ENCODE measurements around the gene SIAH1.
"Not testable (repeated sequence)": the region's sequence is repeated elsewhere in the genome, so short reads cannot be mapped to it uniquely, and the experiment has no call there.

SIAH1 gene

DNA sequence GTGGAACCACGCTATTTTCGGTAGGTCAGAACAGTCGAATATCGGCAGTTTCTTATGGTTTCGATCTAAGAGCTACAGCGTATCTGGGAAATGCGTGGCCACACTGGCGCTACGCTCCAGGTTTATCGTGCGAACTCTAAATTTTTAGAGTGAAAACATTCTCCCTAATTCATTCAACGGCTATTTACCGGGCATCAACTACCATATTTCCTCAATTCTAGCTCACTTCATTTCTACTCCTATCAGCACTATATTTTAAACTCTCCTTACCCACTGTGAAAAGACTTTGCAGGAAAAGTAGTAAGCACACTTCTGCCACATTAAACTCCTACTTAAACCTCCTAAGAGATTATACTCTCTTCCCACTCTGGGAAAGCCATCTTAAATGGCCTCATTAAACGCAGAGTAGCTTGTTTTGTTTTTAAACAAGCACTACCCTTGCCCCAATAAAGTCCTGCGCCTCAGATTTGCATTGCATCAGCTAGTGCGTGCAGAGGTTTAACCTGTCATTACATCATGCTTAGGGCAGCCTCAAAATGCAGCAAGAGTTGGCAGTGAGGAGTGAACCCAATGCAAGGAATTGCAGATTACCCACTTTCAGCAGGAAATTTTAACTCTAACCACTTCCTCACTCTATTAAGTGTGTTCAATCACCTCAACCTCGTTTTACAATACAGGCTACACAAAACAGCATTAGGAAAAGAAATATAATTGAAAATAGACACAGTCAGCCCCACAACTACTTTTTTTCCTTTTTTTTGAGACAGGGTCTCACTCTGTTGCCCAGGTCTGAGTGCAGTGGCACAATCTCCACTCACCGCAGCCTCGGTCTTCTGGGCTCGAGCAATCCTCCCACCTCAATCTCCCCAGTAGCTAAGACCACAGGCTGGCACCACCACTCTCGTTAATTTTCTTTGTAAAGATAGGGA lies 18.8 kb downstream of the SIAH1 start:
- no peak for DNase-seq (ENCODE audit: low read depth)

DNA sequence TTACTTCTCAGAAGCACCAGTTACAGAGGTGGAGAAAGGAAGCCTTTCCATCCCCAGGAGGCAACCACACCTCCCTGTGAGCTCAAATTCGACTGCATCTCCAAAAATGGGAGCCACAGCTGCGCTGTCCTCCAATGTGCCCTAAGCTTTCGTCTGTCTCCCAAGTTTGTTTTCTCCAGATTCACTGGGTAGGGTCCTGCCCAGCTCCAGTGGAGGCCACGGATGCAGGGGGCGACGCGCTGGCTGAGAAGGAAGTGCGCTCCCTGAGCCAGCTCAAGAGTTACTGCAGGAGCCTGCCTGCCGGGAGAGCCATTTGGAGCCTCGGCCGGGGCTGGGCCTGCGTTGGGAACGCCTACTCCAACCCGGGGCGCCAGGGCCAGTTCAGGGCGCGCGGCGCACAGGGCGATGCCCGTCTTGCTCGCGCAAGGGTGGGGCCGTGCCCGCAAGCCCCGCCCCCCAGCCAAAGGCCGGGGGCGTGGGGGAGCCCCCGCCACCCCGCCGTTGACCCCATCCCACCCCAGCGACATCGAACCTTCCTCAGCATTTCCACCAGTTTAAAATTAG lies 19.5 kb downstream of the SIAH1 start:
- peak; percentile 48 for DNase-seq (ENCODE audit: low read depth)

DNA sequence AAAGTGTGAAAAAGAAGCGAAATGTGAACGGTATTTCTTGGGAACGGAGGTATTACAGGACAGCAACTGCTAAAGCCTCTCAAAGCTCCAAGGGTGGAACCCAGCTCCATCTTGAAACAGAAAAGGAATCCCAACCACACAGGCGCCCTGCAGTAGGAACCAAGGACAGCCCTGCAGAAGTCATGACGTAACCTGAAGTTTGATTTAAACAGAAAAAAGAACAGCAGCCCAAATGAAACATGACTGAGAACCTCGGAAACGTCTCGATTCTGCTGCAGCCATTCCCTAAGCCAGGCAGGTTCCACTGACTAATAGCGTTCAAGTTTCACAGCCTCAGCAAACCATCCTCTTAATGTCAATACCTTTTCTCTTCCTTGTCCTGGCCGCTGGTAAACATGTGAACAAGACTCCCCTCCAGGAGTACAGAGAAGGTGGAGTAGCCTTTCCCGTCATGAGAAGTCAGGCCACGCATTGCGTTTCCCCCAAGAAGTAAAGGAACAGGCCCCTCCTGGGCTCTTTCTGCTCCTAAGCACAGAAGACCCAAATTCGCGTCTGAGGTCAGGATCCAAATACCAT lies 20.1 kb downstream of the SIAH1 start:
- DNase-seq (ENCODE audit: low read depth), result no peak

DNA sequence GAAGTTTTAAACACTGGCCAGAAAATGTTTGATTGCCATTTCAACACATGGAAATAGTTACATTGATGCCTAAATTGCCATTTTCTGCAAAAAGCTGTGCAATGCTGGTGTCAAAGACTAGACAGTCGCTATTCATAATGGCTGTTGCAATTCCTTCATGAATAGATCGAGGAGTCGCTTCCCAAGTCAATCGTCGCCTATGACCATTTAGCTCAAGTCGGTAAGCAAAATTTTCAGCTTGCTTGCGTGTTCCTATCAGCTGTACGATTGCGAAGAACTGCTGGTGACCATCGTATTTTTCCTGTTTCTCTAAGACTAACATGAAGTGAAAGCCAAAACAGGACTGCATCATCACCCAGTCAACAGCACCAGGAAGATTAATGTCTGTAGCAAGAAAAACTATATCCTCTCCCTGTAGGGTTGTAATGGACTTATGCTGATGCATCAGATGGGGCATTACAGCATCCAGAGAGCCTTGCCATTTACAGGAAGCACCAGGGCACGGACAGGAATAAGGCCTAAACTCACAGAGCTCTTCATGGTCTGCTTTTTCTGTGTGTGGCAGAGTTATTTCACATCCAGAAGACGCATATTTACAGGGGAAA lies 23.6 kb downstream of the SIAH1 start:
- no peak for DNase-seq (ENCODE audit: low read depth)

DNA sequence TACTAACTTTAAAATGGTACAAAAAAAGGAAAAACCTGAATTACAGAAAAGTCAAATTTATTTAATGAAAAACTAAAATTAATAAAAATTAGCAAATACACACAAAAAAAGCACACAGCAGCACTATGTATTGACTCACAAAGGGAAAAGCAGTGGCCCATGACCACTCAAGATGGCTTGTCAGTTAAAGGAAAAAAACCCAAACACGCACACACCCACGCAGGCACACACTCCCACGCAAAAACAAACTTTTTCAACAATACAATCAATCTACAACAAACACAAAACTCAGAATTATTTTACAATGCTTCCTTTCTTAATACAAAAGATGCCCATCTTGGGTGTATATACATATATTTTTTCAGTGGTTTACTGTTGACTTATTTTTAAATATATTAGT lies 24.2 kb downstream of the SIAH1 start:
- no peak for DNase-seq (ENCODE audit: low read depth)

DNA sequence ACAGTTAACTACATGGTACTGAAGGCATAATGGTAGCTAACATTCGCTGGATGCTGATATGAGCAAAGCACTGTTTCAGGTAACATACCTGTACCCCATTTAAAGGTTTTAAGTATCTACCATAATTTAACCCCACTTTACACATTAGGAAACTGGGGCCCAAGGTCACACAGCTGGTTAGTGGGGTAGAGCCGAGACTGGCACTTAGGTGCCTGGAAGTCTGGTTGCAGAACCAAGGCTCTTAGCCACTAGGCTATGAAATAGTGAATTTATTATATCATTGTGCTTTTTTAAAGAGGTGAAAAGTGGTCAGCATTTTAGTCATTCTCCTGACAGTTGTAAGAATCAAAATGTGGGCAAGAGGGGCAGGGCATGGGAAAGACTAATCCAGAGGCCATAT lies 25.2 kb downstream of the SIAH1 start:
- DNase-seq (ENCODE audit: low read depth), result no peak

DNA sequence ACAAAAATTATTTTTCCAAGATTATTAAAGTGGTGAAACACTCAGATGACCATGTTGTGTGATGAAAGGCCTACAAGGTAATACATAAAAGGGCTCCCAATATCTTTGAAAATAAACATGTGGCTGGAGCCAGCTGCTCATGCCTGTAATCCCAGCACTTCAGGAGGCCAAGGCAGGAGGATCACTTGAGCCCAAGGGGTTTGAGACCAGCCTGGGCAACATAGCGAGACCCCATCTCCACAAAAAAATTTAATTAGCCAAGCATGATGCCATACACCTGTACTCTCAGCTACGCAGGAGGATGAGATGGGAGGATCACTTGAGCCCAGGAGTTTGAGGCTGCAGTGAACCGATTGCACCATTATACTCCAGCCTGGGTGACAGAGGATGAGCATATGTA lies 26.8 kb downstream of the SIAH1 start:
- DNase-seq (ENCODE audit: low read depth), result no peak

DNA sequence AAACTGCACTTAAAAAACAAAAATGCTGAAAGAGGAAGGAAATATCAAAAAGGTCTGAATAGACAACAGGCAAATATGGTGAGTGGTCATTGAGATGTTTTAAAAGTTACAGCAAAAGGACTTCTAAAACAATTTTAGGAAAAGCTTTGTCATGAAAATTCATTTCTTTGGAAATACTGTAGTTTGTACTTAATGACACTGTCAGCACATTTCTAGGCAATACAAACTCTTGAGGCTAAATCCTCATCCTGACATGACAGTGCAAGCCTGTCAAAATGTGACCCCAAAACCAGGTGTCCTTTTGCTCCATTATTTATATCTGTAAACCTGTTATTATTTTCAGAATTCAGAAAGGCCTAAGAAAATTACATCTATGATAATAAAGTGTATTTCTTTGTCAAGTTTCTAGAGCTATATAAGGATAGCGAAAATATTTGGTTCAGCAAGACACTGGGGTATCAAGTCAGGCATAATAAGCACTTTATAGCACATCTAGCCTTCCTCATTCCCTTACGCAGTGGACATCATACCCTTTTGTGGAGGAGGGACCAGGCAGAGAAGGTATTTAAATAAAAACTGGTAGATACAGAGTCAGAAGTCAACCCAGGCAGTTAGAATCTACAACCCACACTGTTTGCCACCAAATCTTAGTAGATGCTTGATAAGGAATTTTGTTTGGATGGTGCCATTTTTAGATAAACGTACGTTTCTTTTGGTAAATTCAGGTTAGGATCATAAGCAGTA lies 28.4 kb downstream of the SIAH1 start:
- no peak for DNase-seq (ENCODE audit: low read depth)

DNA sequence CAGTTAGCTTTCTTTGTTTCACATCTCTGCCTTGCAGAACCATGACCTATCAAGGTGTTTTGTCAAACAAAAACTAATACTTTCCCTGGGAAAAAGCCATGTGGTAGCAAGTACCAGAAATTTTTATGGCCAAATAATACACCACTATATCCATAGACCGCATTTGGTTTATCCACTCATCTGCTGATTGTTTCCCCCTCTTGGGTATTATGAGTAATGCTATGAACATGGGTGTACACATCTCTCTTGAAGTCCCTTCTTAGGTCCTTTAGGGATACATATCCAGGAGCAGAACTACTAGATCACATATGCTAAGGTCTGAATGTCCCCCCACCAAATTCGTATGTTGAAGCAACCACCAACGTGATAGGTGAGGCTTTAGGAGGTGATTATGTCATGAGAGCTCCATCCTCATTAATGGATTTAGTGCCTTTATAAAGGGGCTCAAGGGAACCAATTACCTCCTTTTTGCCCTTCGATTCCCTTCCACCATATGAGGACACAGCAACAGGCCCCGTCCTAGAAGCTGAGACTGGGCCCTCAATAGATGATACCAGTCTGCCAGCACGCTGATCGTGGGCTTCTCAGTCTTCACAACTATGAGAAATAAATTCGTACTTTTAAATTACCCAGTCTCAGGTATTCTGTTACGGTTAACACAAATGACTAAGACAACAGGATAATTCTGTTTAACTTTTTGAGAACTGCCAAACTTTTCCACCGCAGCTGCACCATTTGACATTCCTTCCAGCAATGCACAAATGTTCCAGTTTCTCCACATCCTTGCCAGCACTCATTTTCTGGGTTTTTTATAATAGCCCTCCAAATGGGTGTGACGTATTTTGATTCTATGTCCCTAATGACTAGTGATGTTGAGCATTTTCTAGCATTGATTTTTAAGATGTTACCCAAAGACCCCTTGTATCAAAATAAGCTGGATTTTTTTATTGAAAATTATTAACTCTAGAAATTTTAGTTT lies 30.0 kb downstream of the SIAH1 start:
- DNase-seq (ENCODE audit: low read depth), result no peak

DNA sequence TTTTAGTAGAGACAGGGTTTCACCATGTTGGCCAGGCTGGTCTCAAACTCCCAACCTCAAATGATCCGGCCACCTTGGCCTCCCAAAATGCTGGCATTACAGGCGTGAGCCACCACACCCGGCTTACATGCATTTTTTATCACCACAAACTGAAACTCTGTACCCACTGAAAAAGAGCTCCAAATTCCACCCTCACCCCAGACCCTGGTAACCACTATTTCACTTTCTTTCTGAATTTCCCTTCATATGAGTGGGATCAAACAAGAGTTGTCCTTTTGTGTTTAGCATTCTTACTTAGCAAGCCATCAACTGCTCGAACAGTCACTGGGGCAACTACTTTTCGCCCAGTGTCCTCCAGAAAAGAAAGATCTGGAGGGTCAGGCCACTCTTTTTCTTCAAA lies 30.8 kb downstream of the SIAH1 start:
- DNase-seq (ENCODE audit: low read depth), result not testable (repeated sequence)

DNA sequence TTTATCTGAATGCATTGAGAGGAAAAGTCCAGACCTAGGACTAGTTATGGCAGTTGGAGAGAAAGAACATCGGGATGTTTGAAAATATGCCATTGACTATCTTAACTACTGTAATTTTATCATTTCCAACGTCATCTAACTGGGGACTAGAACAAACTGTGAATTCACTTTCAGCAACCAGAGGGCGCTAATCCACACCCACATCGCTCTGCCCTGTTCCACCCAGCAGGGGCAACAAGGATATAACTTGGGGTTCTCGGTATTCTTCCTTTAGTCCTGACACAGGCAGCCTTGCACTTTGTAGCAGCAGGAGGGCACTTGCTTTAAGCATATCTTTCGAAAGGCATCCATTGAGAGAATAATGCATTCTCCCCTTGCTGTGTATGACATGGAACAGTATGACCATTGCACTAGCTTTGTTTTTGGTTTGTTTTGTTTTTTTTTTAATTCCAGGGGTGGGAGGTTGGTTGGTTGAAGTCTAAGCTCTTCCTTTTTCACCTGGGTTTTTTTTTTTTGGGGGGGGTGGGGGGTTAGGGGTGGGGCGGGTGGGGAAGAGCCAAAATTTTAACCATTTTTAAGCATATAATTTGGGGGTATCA lies 31.5 kb downstream of the SIAH1 start:
- peak; percentile 56 for DNase-seq (ENCODE audit: low read depth)

DNA sequence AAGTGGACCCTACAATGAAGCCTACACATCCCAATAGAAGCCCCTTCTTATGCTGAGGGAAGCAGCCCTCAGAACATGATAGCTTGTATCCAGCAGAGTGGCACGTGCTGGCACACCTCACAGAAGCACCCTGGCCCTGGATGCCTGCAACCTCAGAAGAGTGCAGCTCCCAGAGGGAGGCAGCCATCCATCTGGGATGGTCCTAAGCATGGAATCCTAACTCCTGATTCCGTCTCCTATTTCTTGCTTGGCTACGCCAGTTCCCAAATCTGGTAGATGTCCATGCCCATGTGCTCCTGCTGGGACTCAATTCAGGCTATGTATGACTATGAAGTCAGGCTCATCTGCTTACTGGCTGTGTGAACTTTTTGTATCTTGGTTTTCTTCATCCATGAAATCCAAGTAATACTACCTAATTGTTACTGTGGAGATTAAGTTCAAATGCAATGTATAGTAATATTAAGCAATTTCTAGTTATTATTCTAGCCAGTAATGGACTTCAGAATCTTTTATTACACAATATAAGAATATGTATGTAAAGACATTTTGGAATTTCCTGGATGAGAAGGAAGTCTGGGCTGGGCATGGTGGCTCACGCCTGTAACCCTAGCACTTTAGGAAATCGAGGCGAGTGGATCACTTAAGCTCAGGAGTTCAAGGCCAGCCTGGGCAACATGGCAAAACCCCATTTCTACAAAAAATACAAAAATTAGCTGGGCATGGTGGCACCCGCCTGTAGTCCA lies 32.4 kb downstream of the SIAH1 start:
- no peak for DNase-seq (ENCODE audit: low read depth)

DNA sequence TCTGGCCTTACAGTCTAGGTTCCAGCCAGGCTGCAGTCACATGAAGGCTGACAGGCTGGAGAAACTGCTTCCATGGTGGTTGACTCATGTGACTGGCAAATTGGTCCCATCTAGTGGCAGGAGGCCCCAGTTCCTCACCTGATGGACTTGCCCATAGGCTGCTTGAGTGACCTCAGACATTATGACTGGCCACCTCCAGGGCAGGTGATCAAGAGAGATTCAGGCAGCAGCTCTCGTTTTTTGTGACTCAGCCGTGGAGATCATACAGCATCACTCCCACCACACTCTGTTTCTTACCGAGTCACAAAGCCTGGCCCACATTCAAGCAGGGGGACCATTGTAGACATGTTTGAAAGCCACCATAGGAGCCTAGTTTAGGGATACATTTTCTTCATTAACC lies 34.5 kb downstream of the SIAH1 start:
- no peak for DNase-seq (ENCODE audit: low read depth)

DNA sequence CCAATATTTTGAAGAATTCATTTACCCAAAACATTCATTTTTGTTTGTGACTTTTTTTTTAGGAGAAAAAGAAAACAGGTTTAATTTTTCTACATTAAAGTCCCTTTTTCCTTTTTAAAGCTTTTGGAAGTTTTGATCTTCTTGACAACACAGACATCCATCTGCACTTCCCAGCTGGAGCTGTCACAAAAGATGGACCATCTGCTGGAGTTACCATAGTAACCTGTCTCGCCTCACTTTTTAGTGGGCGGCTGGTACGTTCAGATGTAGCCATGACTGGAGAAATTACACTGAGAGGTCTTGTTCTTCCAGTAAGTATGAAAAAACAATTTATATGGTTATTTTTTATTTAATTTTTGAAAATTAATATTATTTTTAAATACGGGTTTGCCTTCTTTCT lies 37.2 kb downstream of the SIAH1 start:
- no peak for DNase-seq (ENCODE audit: low read depth)

DNA sequence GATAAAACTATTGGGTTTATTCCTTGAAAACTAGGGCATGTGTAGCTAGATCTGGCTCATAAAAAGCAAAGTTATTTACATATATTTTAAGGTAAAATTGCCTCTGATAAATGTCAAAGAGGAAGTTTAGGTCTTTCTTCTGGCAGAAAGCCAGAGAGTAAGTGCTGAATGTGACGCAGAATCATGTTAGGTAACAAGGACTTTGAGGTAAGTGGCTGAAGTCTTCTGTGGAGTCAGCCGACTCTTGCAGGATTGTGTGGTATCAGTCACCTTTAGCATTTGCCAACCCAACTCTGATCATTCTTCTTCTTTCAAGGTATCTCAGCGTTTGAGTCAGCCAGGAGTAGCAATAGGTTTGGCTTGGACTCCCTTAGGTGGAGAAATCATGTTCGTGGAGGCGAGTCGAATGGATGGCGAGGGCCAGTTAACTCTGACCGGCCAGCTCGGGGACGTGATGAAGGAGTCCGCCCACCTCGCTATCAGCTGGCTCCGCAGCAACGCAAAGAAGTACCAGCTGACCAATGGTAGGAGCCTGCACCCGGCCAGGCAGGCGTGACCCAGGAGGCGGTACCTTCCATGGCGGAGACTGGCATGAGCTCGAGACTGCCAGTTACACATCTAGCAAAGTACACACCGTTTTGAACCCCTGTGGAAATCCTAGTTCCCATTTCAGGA lies 37.9 kb downstream of the SIAH1 start:
- DNase-seq (ENCODE audit: low read depth), result no peak

DNA sequence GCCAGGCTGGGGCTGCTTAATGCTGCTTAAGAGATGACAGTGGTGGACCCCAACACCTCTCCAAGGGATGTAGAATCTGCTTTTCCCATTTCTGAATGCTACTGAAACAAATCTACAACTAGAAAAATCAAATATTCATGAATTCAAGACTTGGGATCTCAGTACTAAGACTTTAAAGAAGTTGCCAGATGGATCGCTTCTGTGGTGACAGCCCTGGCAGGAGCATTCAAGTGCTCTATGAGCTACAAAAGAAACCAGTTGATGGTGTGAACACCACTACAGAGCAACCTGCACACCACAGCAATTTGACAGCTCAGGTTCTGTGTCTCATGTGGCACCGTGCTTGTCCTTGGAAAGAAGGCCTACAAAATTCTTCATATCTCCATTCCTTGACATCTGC lies 42.6 kb downstream of the SIAH1 start:
- no peak for DNase-seq (ENCODE audit: low read depth)

DNA sequence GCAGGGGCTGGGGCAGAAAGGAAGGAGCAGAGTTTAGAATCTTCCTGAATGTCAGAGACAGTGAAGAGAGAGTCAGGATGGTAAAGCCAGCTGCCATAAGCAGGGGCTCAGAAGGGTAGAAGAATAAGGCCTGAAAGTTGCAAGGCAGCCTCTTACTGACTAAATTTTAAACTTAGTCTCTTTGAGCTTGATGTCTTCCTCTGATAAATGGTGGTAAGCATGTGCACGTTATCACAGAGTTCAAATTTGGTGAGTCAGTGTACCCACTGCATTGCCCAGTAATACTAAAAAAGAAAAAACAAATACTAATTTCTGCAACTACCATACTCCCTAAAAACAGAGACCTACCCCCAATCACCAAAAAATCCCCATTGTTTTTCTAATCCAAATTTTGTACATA lies 45.2 kb downstream of the SIAH1 start:
- DNase-seq (ENCODE audit: low read depth), result no peak

DNA sequence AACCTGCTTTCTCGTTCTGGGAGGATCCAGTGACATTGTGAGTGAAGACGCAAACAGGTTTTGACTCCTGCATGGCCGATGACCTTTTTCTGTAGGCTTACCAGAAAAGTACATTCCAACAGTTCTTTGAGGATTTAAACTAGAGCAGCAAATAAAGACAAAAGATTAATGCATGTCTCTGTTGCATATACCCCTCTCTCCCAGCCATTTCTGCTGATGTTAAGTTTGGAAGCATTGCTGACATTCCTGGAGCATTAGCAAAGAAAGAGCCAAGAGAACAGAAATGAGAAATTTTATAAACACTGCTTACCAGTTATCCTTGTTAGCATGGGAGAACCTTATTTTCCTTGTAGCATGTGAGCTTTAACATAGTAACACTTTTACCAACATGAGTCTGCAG lies 49.3 kb downstream of the SIAH1 start:
- DNase-seq (ENCODE audit: low read depth), result no peak

DNA sequence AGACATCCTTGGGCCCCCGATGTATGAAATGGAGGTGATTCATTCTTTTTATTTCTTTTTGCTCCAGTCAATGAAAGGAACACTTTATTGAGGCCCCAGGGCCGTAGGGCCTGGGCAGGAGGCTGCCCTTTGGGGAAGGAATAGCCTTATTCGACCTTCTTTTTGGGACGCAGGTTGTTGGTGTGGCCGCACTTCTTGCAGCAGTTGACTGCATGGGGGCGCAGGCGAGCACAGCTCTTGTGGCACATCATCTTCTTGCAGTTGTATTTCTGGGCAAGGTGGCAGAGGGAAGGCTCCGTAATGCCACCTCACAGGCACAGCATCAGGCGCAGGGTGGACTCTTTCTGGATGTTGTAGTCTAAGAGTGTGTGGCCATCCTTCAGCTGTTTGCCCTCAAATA lies 50.9 kb downstream of the SIAH1 start:
- no peak for DNase-seq (ENCODE audit: low read depth)
